ENCODE results near the gene TMEM163. TPM values are rescaled to one million over a fixed set of nuclear protein-coding genes. Genes with fewer than 3 reads are reported as not detected.

Gene TMEM163
- total RNA-seq, 2 experiments from 2014 or later = 0.51 TPM; not detected in 1

- no peaks in the 10 kb centered on the region for H3K9me2 ChIP-seq (ENCODE audit: insufficient read depth, low read length)
- no peak for DNase-seq (ENCODE audit: low spot score)
- no peak overlapping the region for H3K4me2 ChIP-seq (ENCODE audit: low read length)
- H3K9me3 ChIP-seq (ENCODE audit: low read length) = no peaks in the 10 kb centered on the region
- no peaks in the 10 kb centered on the region for H3K4me1 ChIP-seq (ENCODE audit: insufficient read depth, low read length, poor library complexity, severe bottlenecking)
- H4K20me1 ChIP-seq (ENCODE audit: insufficient read depth, low read length) = no peaks in the 10 kb centered on the region
- no peak overlapping the region for H3K27ac ChIP-seq (ENCODE audit: low read depth, low read length, poor library complexity, severe bottlenecking)
- H3K4me3 ChIP-seq (ENCODE audit: low read depth, low read length, poor library complexity, severe bottlenecking) = no peak overlapping the region
- H3K79me2 ChIP-seq (ENCODE audit: insufficient read depth, low read depth, low read length) = no peaks in the 10 kb centered on the region
- peaks cover 62% of the 10 kb centered on the region for H3K36me3 ChIP-seq (ENCODE audit: insufficient read depth, low read length)
- POLR2A ChIA-PET = no interaction called here
- TF ChIP-seq EZH2phosphoT487 (IDR thresholded peaks at IDR 0.05; ENCODE audit: borderline replicate concordance, low read depth, low read length) = no peak
- no peak for TF ChIP-seq CTCF (conservative IDR thresholded peaks at IDR 0.05; ENCODE audit: low read length)
- CTCF ChIA-PET (ENCODE audit: unreplicated experiment) = no interaction called here
- intact Hi-C loops (cut with micrococcal nuclease; ENCODE audit: unreplicated experiment) = no loop called here
- no TSS peak for BruUV-seq (replicated peaks)
- H2AFZ ChIP-seq (ENCODE audit: low read length) = no peak overlapping the region
Observed at GRCh38 chr2:134433979-134434378, 284.8 kb downstream of the TMEM163 start.

- ChIA-PET POLR2A (no interaction called here), CTCF (ENCODE audit: unreplicated experiment) (no interaction called here)
- Histone ChIP-seq H3K79me2 (ENCODE audit: insufficient read depth, low read depth, low read length) (no peaks in the 10 kb centered on the region), H3K4me1 (ENCODE audit: insufficient read depth, low read length, poor library complexity, severe bottlenecking) (no peaks in the 10 kb centered on the region), H3K4me2 (ENCODE audit: low read length) (no peak overlapping the region), H2AFZ (ENCODE audit: low read length) (no peak overlapping the region), H4K20me1 (ENCODE audit: insufficient read depth, low read length) (no peaks in the 10 kb centered on the region), H3K27ac (ENCODE audit: low read depth, low read length, poor library complexity, severe bottlenecking) (no peak overlapping the region), H3K4me3 (ENCODE audit: low read depth, low read length, poor library complexity, severe bottlenecking) (no peak overlapping the region), H3K36me3 (ENCODE audit: insufficient read depth, low read length) (peaks cover 67% of the 10 kb centered on the region), H3K9me3 (ENCODE audit: low read length) (no peaks in the 10 kb centered on the region), H3K9me2 (ENCODE audit: insufficient read depth, low read length) (no peaks in the 10 kb centered on the region)
- intact Hi-C loops (cut with micrococcal nuclease; ENCODE audit: unreplicated experiment) = no loop called here
- no TSS peak for BruUV-seq (replicated peaks)
- no peak for TF ChIP-seq EZH2phosphoT487 (IDR thresholded peaks at IDR 0.05; ENCODE audit: borderline replicate concordance, low read depth, low read length)
- TF ChIP-seq CTCF (conservative IDR thresholded peaks at IDR 0.05; ENCODE audit: low read length) = no peak
- no peak for DNase-seq (ENCODE audit: low spot score)
Observed at GRCh38 chr2:134433469-134433868, 285.3 kb downstream of the TMEM163 start.

- no peaks in the 10 kb centered on the region for H3K4me1 ChIP-seq (ENCODE audit: insufficient read depth, low read length, poor library complexity, severe bottlenecking)
- no peaks in the 10 kb centered on the region for H4K20me1 ChIP-seq (ENCODE audit: insufficient read depth, low read length)
- H3K9me3 ChIP-seq (ENCODE audit: low read length) = no peaks in the 10 kb centered on the region
- H3K27ac ChIP-seq (ENCODE audit: low read depth, low read length, poor library complexity, severe bottlenecking) = no peak overlapping the region
- H3K4me2 ChIP-seq (ENCODE audit: low read length) = no peak overlapping the region
- no TSS peak for BruUV-seq (replicated peaks)
- no peaks in the 10 kb centered on the region for H3K9me2 ChIP-seq (ENCODE audit: insufficient read depth, low read length)
- DNase-seq (ENCODE audit: low spot score) = no peak
- H3K79me2 ChIP-seq (ENCODE audit: insufficient read depth, low read depth, low read length) = no peaks in the 10 kb centered on the region
- H3K36me3 ChIP-seq (ENCODE audit: insufficient read depth, low read length) = peaks cover 73% of the 10 kb centered on the region
- TF ChIP-seq EZH2phosphoT487 (IDR thresholded peaks at IDR 0.05; ENCODE audit: borderline replicate concordance, low read depth, low read length) (no peak), CTCF (conservative IDR thresholded peaks at IDR 0.05; ENCODE audit: low read length) (no peak)
- H3K4me3 ChIP-seq (ENCODE audit: low read depth, low read length, poor library complexity, severe bottlenecking) = no peak overlapping the region
- H2AFZ ChIP-seq (ENCODE audit: low read length) = no peak overlapping the region
- POLR2A ChIA-PET = interaction anchor here (0.6 kb wide), 1 partner anchor 464 kb away, joined by 3 read pairs; no protein-coding TSS in a partner anchor
- CTCF ChIA-PET (ENCODE audit: unreplicated experiment) = no interaction called here
- intact Hi-C loops (cut with micrococcal nuclease; ENCODE audit: unreplicated experiment) = no loop called here
Observed at GRCh38 chr2:134432435-134432883, 286.3 kb downstream of the TMEM163 start.

Data from OCI-LY7 (cell line).